Panc1 (cell line): ENCODE results near the gene EP300.

ENCODE experiments used
- CTCF ChIP-seq: fragments of 450-650 bp; IDR thresholded peaks from 2 replicates; pipeline ENCODE4 v1.5.1; 2017; ENCODE audit warnings: mild to moderate bottlenecking
- POLR2AphosphoS5 ChIP-seq: IDR thresholded peaks from 2 replicates; pipeline ENCODE4 v1.6.1; 2012; ENCODE audit warnings: mild to moderate bottlenecking, low read depth, low read length, moderate library complexity
- REST ChIP-seq, 2 experiments: IDR thresholded peaks; 2 replicates each; pipeline ENCODE4 v1.6.1; 2011 to 2012; ENCODE audit warnings: low read depth in 2 of 2, control low read depth in 1 of 2, low read length in 1 of 2, mild to moderate bottlenecking in 1 of 2, moderate library complexity in 1 of 2; ENCODE audit not compliant: insufficient read depth in 1 of 2
- SIN3A ChIP-seq: IDR thresholded peaks from 2 replicates; pipeline ENCODE4 v1.6.1; 2012; ENCODE audit warnings: low read depth, mild to moderate bottlenecking, low read length, moderate library complexity, borderline replicate concordance; ENCODE audit not compliant: insufficient read depth
- TCF7L2 ChIP-seq: IDR thresholded peaks from 2 replicates; pipeline ENCODE4 v1.6.1; 2011; ENCODE audit warnings: mild to moderate bottlenecking, low read depth, low read length, inconsistent platforms

- TF ChIP-seq CTCF = no peak
- TF ChIP-seq POLR2AphosphoS5 = no peak
- no peak for TF ChIP-seq SIN3A
- TF ChIP-seq TCF7L2 = no peak
- no peak for TF ChIP-seq REST (IDR thresholded peaks at IDR 0.05; ENCODE audit: insufficient read depth in 1 of 2, low read depth in 2 of 2, low read length in 1 of 2)
These were observed 17.3 kb upstream of the EP300 start for GRCh38 chr22:41074941-41075710.
